Anterior cingulate cortex (tissue), 58 donors: ENCODE measurements around the gene ABHD2.
"Not testable (repeated sequence)": the region's sequence is repeated elsewhere in the genome, so short reads cannot be mapped to it uniquely, and the experiment has no call there.

ENCODE experiments used
- DNase-seq, 58 donors: peaks; one replicate each; lab custom pipeline; 2025; lab: John Stamatoyannopoulos, UW

The ABHD2 gene

GRCh38 chr15:89209057-89209456 lies 120.8 kb downstream of the ABHD2 start:
- no peak for DNase-seq

DNA sequence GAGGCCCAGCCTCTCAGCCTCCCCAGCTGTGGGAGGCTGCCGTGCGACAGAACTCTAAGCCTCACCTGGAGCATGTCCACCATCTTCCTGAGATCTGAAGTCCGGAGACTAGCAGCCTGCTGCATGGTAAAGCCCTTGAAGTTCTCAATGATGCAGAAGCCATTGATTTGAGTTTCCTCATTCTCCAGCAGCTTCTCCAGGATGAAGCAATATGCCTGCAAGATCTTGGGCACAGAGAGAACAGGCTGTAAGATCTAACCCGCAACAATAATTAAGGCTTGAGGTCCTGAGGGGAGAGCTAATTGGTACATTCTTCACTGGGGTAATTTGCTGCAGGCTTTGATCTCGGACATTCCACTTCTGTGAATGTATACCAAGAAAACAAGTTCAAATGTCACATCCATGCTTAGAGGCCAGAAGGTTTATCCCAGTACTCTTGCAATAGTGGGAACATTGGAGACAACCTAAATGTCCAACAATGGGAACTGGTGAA lies 123.5 kb downstream of the ABHD2 start:
- DNase-seq = no peak

- DNase-seq = no peak
Observed at GRCh38 chr15:89215627-89216026, 127.4 kb downstream of the ABHD2 start.

DNA sequence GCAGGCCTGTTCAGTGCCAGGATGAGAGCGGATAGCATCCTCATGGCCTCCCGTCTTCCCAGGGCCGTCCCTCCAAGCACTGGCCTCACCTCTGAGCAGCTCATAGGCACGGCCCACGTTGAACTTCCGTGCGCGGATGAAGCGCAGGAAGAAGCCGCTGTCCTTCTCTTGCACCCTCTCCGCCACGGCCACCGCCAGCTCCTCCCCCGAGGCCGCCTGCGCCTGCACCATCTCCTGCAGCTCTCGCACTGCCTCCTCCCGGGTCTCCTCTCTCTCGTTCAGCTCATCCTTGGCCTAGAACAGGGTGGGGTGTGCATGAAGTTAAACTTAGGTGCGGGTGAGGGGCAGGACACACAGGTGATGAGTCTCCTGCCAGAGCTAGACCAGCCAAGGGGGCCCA lies 128.8 kb downstream of the ABHD2 start:
- DNase-seq = no peak

- DNase-seq = peak in 2 of 58 donors; percentile 8 to 34
Observed at GRCh38 chr15:89217686-89218376, 129.6 kb downstream of the ABHD2 start.

DNA sequence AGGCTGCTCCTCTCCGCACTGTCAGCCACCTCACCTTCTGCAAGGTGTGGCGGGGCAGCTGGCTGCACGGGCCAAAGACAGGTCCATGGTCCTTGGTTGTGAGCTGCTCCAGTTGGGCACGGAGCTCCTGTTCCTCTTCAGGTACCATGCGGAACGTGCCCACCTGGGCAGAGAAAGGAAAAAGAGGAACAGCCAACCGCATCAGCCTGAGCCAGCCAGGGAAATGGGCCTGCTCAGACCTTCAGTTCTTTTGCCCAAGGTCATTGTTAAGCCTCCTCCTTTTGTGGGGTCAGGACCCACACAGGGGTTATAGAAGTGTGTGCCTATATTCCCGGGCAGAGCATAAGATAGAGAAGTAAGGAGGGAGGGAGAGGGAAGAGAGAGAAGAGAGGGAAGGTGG lies 130.3 kb downstream of the ABHD2 start:
- DNase-seq = no peak

GRCh38 chr15:89221543-89221942 lies 133.3 kb downstream of the ABHD2 start, which contains the start of gene RLBP1:
Gene RLBP1 (minus strand): TSS chr15:89221579. CDS start chr15:89218975, 2,604 bp downstream.
- DNase-seq = peak in 44 of 58 donors; percentile 8 to 71 (median 41)

GRCh38 chr15:89225588-89225987 lies 137.3 kb downstream of the ABHD2 start:
- DNase-seq = no peak

DNA sequence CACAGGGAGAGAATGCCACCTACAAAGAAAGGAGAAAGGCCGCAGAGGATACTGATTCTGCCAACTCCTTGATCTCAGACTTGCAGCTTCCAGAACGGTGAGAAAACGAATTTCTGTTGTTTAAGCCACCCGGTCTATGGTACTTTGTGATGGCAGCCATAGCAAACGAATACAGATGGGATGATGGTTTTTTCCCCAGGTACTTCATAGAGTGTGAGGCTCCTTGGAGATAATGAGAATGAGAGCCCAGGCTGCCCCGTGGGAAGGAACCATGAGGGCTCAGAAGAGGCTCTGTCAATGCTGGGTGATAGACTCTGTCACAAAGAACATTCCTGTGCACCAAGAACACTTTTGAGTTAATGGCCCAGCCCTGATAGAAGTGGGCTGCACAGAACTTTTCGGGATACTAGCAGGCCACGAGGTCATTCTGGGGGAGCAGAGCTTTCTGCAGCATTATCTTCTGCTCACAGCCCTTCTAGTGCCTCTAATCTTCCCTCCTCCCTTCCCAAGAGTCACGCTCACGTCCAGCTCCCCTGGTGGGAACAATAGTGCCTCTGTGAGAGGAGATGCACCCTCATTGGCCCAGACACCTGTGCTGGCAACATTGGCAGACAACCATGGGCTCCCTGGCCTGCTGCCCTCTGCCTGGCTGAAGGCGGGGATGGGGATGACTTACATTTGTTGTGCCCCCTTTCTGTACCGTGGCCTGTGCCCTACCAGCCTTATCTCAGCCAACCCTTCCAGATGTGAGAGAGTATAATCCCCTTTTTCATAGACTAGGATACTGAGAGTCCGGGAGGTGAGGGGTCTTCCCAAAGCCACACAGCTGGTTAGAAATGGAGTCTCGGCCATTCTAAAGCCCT lies 138.3 kb downstream of the ABHD2 start:
- peak in 1 of 58 donors; percentile 29 for DNase-seq

DNA sequence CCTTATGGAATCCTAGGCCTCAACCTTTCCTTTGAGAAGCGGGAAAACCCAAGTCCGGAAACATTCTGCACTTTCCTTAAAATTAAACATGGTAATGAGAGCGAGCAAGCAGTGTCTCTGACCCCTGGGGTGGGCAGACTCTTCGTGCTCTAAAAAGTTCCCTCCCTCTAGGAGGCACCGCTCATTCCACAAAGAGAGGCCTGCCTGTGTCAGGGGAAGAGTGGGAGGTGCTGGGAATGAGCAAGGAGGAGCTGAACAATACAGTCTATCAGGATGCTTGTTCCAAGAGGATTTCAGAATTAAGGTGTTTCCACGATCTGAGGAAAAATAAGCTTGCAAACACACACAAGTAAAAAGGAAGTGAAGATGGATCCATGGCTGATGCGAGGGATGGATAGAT lies 139.2 kb downstream of the ABHD2 start:
- DNase-seq = no peak

GRCh38 chr15:89230277-89230676 lies 142.0 kb downstream of the ABHD2 start:
- no peak for DNase-seq

DNA sequence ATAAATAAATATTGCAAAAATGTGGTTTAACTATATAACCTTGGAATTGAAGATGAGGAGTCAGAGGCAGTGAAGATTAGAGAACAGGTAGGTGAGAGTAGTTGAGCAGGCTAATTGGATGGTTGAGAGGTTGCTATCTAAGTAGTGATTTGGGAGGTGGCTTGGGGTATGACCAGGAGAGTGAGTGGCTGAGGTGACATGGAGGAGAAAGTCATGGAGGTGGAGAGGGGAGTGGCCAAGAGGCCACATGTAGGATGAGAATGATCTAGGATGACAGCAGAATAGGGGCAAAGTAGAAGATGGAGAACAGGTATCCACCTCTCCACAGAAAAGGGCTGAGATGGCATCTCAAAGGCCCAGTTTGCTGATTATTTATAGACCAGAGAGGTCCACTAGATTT lies 143.6 kb downstream of the ABHD2 start:
- DNase-seq = no peak

GRCh38 chr15:89239883-89240810 lies 151.9 kb downstream of the ABHD2 start:
- DNase-seq = not testable (repeated sequence)

- DNase-seq = no peak
Observed at GRCh38 chr15:89243046-89243690, 154.9 kb downstream of the ABHD2 start.

DNA sequence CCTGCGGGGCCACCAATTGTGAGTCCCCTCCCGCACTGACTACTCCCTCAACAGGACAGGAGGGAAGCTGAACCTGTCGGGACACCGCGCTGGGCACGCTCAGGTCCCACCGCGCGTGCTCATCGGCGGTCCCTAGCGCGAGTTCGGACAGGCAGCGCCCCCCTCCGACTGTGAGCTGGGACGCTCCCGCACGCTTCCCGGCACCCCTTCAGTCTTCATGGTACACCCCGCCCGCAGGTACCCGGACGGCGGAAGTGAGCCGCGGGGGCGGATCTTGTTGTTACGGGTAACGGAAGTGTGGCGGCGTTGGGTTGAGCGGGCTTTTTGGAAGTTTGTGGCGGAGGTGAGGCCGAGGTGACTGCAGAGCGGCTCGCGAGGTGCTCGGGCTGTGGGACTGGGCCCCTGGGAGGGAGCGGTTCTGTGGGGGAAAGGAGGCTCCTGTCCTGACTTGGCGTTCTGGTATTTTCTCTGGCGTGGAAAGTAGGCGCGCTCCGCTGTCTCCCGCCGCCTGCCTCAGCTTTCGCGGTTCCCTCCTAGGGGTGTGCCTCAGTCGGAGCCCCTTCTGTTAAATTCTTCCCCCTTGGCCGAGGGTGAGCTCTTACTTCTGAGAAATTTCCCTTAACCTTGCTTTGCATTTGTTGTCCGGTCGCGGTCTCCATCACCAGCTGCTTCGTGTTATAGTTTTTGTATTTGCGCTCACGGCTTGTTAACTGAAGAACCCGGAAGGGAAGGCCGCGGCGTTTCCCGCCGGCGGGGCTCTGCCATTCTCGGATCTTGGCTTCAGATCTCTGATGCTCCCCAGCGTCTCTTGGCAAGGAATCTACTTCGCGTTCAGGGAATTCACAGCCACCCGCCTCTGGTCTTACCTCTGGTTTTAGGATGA lies 155.7 kb downstream of the ABHD2 start, which contains the start of gene FANCI:
FANCI (plus strand) TSS at position 289 of the 883 bp plus-strand sequence. CDS start 3,669 bp downstream, outside the sequence.
- DNase-seq = peak; percentile 46 to 96 (median 89)

GRCh38 chr15:89244574-89244903 lies 156.3 kb downstream of the ABHD2 start:
- DNase-seq = no peak

- DNase-seq = no peak
Observed at GRCh38 chr15:89247446-89247845, 159.2 kb downstream of the ABHD2 start.

GRCh38 chr15:89248584-89248983 lies 160.3 kb downstream of the ABHD2 start:
- DNase-seq = no peak

DNA sequence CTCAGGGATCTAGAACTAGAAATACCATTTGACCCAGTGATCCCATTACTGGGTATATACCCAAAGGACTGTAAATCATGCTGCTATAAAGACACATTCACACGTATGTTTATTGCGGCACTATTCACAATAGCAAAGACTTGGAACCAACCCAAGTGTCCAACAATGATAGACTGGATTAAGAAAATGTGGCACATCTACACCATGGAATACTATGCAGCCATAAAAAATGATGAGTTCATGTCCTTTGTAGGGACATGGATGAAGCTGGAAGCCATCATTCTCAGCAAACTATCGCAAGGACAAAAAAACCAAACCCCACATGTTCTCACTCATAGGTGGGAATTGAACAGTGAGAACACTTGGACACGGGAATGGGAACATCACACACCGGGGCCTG lies 161.9 kb downstream of the ABHD2 start:
- not testable (repeated sequence) for DNase-seq
